ENCODE measurements around the gene TMEM144. TPM values are rescaled to one million over a fixed set of nuclear protein-coding genes. Genes with fewer than 3 reads are reported as not detected.

The TMEM144 gene
- not detected for total RNA-seq

DNA sequence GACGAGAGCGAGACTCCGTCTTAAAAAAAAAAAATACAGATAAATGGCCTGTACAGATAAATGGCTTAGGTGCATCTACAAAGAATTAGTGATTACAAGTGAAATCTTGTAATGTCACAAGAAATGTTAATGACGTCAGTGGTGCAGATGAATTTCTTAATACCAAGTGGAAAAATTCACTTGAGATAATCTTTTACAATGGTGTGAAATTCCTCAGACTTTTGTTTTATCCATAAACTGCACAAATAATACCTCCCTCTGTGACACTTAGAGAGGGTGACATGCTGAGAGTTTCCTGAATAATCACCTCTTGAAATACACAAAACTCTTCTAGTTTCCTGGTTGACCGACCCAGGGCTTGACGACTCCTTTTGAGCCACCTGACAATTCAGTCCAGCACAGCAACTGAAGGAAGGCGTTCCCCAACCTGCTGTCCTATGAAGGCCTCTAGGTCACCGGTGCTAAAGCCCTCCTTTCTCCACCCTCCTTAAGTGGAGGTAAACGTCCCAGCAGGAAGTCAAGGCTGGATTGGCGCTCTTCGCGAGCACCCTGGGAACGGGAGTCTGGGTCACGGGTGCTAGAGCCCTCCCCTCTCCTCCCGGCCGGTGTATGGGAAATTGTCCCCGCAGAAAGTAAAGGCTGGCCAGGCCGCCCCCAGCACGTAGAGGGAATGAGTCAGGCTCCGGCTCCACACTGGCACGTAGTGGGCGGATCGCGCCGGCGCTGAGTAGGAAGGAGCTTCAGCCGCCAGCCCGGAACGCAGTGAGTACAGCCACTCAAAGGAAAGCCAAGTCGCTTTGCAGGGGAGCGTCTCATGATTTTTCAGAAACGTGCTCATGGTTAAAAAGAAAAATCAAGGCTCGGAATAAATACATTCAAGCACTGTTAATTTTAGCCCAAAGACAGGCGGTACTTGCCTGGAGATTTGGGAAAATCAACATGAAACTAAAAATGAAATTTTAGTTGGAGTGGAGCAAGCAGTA is at the start of gene TMEM144:
TMEM144 (plus strand) TSS at position 662 of the 983 bp plus-strand sequence. CDS start 2,182 bp downstream, outside the sequence.
- POLR2A ChIA-PET, result no interaction called here
- CTCF ChIA-PET, result no interaction called here

DNA sequence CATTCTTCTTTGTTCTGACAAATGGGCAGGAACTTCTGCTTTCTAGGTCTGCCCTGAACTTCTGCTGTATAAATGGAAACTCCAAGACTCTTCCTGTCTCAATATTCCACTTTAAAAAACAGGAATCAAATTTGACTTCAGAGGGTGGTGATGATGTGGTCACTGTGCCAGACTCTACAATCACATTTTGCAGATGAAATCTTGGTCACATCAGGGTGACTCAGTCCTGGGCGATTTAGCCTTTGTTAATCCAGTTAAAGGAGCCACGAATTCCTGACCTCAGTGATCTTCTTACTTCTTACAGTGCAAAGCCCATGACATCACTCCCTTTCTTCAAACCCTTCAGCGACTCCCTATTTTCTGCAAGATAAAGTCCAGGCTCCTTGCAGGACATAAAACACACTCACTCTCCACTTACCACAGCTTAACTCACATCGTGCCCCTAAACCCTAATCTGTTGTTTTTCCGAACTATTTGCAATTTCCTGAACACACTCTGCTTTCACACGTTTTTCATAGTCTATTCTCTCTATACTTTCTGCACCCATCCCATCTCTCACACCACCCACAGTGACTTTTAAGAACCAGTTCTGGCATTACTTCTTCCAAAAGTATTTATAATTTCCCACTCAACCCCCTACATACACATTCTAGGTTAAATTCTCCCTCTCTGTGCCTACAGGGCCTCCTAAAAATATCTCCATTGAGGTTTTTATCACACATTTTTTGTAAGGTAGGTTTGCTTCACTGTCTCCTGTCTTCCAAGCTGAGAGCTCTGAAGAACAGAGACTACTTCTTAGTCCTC is 48.5 kb upstream of the TMEM144 start:
- POLR2A ChIA-PET, result no interaction called here
- CTCF ChIA-PET, result no interaction called here

DNA sequence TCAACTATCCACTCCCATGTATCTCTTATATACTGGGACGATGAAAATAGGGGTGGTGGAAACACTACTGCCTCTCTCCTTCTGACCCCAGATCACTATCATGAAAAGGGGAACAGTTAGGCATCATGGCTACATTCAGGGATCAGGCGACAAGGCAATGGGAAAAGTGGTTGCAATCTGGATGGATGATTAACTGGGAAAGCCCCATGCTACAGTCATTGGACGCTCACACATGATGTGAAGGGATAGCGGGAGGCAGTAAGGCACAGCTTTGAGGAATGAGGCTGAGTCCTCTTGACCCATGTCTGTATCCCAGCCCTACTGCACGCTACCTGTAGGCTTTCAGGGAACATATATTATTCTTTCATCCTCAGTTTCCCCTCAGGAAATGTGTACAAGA is 47.7 kb upstream of the TMEM144 start:
- ChIA-PET CTCF (no interaction called here), POLR2A (no interaction called here)

DNA sequence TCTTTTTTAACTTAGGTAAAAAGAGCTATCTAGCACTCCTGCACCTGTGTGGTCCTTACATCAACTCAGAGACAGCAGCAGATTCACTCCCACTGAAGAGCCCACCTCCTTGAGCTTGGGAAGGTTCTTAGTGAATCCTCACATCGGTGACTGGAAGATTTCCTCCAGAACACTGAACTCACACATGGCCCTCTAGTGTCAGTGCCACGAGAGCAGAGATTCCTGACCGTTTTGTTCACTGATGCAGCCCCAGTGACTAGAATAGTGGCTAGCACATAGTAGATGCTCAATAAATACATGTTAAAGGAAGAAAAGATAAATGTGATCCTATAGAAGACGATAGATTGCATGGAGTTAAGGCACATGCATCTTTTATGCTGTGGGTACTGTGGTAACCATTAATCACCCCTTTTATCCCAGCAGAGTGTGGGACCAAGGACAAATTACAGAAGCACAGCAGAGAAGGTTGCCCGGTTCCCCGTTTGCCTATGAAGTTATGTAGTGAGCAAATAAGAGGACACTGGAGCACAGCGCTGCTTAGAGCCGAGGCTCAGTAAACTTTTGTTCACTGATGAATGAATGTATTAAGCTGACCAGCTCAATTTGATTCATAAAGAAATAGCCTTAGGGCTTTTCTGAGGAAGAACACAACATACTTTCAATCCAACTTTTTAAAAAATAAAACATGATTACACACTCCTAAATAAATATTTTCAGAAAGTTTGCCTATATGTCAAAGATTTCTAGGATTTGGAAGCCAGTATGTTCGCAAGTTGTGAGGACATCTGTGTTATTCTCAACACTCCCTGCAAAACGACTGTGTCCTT is 46.1 kb upstream of the TMEM144 start:
- ChIA-PET POLR2A (interaction anchor here (0.7 kb wide), 1 partner anchor 711 kb away, joined by 6 read pairs; no protein-coding TSS in a partner anchor), CTCF (no interaction called here)

DNA sequence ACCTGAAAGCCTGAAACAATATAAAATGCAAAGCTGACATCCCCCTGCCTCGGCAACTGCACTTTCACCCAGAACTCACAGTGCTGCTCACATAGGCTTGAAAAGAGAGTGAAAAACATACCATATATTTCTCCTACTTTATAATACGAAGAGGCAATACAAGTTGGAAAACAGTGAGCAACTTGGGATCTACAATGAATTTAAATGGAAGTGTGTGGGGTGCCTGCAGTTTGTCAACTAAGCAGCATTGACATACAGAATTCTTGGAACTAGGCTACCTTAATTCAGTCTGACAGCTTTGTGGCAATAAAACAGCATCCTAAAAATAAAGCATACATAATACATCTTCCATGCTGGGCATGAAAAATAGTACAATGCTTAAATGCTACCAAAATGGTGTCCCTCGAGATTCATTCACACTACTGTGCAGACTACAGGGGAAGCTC is 45.5 kb upstream of the TMEM144 start:
- POLR2A ChIA-PET, result no interaction called here
- CTCF ChIA-PET, result no interaction called here

DNA sequence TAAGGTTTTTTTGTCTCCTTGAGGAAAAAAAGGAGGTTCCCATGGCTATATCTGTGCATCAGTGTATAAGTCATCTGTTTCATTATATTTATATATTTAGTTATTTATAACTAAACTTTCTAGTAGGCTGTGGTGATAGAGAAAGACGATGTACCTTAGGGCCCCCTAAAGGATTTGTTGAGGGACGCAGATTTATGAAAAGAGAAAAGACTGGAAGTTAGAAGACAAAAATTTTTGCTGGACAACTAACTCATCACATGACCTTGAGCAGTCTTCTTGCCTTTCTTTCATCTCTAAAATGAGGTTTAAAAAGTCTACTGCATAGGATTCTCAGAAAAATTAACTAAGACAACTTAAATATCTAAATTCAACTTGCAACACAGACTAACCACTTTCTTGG is 43.6 kb upstream of the TMEM144 start:
- POLR2A ChIA-PET, result no interaction called here
- CTCF ChIA-PET, result no interaction called here

DNA sequence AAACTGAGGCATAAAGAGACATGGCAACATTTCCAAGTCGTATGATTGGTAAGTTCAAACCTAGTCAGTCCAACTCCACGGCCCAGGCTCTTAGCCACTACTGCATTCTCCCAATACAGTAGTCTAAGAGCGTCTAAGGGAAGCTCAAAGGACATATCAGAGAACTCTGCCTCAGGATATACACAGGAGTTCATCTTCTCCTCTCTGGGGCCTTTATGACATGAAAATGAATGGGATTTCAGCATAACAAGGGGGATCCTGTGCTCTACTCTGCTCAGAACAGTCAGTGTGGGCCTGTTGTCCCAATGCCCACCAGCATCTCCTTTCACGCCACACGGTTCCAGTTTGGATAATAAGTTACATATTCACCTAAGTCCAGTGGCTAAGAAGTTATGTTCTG is 41.7 kb upstream of the TMEM144 start:
- ChIA-PET POLR2A (no interaction called here), CTCF (no interaction called here)

DNA sequence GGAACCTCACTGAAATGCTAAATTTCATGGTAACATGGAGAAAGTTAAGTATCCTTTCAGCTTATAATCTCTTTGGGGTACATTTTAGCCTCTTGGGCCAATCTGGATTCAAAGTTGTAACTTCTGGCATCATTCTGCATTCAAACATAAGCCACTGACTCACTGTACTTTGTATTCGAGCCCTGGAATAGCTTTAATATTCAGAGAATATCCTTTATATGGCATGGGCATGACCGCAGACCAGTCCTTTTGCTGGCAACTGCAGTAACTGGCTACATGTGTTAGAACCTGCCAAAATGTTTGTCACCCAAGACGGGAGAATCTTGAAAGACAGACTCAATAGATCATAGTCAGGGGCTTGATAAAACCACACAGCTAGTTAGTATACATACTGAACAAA is 40.8 kb upstream of the TMEM144 start:
- CTCF ChIA-PET, result no interaction called here

DNA sequence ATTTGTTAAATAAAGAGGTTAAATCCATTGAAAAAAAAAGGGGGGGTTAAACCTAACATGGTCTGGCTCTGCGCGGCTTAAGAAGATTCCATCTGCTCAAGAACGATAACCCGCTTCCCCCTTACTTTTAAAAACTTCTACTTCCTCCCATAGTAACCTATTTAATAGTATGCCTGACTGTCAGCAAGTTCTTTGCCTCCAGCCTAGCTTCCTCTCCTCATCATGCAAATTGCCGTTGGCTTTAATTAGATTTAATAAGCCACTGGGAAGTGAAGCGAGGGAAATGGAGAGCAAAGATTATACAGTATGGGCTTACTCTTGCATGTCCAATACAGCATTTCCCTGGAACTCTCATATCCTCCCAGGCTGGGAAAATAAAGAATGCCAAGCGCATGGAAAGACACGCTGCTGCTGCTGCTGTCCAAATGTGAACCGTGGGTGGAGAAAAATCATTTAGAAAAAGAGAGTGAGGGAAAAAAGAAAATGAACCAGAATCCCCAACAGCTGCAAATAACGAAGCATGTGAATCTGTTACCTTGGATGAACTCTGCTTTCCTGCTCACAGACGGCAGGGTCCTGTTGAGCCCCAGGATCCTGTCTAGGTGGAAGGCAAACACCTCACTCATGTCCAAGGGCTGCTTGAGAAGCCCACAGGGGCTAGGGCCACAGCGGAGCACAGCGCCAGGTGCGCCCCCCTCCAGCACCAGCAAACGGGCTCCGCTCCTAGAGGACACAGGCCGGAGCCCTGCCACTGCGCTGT is 40.2 kb upstream of the TMEM144 start:
- ChIA-PET POLR2A (no interaction called here), CTCF (no interaction called here)

More for the DNA sequence above, 40.8 kb upstream of the TMEM144 start:
- POLR2A ChIA-PET, result no interaction called here

DNA sequence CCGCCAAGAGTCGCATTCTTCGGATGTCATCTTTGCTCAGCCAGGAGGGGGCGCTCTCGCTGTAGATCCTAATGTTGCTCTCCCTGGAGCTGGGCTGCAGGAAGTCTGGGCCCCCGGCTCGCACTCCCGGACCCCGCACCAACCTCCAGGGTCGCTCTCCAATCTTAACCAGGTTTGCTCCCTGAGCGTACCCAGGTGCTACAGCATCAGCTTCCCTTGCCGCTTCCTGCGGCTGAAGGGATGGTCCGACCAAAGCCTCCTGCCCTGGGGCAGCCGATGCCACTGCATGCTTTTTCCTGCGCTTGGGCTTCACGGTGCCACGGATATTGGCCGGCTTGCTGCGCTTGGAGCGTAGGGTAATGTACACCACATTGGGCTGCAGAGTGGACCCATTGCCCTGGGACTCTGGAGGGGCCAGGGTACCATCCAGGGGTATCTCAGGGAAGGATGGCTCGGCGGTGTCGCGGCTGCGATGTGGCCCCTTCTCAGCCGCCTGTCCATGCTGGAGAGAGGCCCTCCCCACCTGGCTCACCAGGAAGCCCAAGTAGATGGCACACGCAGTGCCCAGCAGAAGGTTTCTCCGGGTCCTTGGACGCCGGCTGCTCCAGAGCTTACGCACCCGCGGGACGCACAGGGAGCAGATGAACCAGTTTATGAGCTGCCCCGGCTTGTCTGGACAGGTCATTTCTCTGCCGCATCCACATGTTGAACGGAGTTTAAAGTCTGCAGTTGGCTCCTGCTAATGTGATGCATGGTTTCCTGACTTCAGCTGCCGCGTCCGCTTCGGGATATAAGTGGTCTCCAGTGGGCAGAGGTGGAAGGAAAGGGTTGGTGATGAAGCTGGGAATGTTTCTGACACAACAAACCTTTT is 39.4 kb upstream of the TMEM144 start:
- ChIA-PET CTCF (no interaction called here), POLR2A (no interaction called here)

DNA sequence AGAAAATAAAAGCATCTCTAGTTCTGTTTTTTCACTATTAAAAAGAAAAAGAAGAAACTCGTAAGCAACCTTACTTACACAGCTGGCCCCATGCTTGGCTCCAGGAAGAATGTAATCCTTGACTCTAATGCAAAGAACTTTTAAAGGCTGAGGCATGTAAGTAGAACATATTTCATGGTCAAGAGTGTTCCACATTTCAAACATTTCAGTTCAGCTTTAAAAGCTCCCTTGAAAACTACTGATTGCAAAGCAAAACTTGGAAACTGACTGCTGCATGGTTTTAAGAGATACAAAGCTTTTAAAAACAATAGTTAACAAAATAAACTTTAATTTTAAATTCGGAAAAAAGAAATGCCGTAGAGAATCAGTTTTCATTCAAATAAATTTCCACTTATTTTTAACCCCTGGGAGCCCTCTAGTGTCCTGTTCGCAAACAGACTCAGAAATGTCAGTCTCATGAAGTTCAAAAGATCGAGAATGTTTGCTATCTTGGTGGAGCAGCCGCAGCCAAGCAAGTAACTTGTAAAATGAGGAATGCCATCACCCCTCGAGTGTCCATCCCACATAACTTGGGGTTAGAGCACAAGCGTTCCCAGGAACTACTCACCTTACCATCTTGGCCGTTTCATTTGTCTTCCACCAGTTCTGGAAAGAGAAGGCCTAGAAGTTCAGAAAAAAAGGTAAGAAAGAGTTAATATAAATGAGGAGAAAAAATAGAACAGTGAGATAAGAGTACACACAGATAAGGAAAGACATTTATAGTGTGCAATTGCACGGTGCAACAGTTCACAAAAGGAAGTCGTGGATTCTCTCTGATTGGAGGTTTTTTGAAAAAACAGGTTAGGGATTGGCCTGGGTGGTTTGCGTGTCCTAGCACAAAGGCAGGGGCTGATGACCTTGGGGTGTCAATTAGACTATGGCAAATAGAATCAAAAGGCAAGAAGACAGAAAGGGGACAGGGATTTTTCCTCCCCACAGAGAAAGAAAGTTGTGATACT is 37.7 kb upstream of the TMEM144 start, which contains the start of gene GASK1B:
GASK1B (minus strand) TSS at position 765 of the 998 bp plus-strand sequence. CDS start 1,650 bp downstream, outside the sequence.
- ChIA-PET CTCF (no interaction called here), POLR2A (no interaction called here)

DNA sequence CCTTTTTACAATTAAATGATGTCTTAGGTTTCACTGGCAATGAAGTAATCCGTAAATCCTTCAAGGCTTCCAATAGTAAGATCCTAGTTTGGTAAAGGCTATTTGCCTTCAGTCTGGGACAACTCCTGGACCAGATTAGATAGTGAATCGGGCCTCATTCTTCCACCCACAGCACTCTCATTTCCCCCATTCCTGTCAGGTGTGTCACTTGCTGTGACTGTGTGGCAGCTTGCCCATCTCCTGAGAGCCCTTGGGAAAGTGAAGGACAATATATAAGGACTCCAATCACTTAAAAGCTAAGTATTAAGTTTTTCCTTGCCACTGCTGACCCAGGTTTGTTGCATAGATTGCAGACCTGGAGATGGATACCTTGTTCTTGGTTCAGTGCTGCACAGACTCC is 34.2 kb upstream of the TMEM144 start:
- ChIA-PET POLR2A (no interaction called here), CTCF (no interaction called here)

DNA sequence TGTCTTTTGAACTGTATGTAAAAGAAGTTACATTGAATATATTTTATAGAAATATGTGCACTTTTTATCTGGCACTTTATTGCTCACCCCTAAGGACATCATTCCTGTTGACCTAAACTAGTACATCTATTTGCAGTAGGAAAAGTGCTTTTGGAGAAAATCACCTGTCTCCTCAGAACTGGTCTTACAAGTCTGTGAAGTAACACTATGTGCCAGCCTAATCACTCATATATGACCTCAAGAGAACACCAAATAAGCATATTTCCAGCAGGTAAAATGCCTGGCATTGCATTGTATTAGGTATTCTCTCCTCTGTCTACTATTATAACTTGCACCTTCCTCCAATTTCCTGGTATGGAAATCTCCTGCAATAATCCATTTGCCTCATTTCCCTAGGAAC is 33.5 kb upstream of the TMEM144 start:
- POLR2A ChIA-PET, result no interaction called here
- CTCF ChIA-PET, result no interaction called here

DNA sequence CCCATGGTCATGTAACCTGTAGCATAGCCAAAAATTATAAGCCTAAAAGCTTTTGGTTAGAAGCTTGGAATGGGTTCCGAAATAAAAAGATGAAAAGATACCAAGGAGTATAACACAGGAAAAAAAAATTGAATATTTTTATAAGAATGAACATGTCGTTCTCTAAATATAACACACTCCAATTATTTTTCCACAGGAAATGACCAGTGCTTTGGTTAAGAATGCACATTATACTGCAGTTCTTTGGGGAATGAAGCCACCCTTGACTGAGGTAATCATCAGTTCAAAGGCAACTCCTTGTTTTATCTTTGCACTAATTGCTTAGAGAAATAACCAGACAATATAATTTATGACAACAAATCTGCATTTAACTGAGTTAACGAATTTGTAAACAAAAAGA is 30.8 kb upstream of the TMEM144 start:
- ChIA-PET CTCF (no interaction called here), POLR2A (no interaction called here)

DNA sequence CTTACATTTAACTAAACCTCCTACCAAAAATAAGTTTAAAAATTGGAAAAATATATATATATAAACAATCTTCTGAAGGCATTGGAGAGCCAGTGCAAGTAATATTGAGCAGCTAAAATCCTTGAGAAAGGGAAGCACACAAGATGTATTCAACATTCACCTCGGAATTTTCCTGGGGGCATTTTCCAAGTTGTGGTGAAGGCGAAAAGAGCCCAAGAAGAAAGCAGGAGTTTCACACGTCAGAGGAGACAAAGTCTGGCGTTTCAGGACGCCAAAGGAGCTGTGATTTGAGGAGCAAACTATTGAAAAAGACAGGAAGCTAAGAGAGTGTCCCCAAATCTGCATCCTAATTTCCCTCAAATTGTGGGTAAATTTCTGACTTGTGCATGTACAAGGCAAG is 28.4 kb upstream of the TMEM144 start:
- CTCF ChIA-PET, result no interaction called here
- POLR2A ChIA-PET, result no interaction called here

DNA sequence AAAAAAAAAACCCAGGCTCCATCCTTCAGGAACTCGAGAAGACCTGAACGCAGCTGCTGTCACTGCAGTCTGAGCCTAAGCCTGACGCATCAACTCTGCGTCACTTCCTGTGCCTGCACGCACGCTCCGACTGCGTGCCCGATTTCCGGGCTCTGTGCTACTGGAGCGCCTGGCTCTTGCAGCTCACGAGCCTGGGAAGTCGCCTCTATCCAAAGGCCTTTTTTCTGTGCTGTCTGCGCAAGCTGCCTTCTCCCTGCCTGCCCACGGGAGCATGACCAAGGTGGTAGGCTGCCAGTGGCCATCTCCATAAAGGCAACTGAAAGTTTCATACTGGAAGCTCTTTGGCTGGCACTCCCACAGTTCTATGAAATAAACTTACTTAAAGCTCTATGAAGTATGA is 27.6 kb upstream of the TMEM144 start:
- ChIA-PET POLR2A (no interaction called here), CTCF (no interaction called here)

DNA sequence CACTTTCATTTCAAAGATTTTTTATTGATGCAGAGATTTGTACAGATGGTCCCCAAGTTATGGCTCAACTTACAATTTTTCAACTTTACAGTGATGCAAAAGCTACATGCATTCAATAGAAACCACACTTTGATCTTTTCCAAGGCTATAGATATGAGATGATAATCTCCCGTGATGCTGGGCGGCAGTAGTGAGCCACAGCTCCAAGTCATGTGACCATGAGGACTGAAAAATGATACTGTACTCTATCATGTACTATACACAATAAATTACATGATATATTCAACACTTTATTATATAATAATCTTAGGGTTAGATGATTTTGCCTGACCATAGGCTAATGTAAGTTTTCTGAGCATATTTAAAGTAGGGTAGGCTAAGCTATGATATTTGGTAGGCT is 23.5 kb upstream of the TMEM144 start:
- CTCF ChIA-PET, result no interaction called here
- POLR2A ChIA-PET, result no interaction called here
